ENCODE measurements around the gene CABP2.
"Not testable (repeated sequence)": the region's sequence is repeated elsewhere in the genome, so short reads cannot be mapped to it uniquely, and the experiment has no call there.

CABP2 gene

DNA sequence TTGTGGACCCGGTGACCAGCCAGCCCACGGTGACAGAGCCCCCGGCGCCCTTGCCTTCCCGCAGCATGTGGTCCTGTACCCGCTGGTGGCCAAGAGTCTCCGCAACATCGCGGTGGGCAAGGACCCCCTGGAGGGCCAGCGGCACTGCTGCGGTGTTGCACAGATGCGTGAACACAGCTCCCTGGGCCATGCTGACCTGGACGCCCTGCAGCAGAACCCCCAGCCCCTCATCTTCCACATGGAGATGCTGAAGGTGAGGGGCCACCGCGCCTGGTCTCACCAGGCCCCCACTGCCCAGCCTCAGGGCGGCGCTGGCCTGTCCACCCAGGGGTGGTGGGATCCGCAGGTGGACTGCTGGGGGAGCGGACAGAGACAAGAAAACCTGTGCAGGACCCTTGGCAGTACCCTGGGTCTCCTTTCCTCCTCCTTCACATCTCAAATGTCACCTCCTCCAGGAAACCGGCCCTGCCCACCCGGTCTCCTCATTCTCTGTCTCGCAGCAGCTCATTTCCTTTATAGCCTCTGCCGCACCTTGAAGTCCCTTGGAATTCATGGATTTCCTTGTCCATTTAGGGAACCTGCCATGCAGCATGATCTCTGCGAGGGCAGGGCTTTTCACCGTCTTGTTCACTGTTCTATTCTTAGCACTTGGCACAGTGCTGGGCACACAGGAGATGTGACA lies 33.9 kb downstream of the CABP2 start:
- H3K4me3 ChIP-seq (ENCODE audit: low read length): no peak overlapping the region
- no peak for DNase-seq (ENCODE audit: low read depth)
- TF ChIP-seq, protein P1, sequence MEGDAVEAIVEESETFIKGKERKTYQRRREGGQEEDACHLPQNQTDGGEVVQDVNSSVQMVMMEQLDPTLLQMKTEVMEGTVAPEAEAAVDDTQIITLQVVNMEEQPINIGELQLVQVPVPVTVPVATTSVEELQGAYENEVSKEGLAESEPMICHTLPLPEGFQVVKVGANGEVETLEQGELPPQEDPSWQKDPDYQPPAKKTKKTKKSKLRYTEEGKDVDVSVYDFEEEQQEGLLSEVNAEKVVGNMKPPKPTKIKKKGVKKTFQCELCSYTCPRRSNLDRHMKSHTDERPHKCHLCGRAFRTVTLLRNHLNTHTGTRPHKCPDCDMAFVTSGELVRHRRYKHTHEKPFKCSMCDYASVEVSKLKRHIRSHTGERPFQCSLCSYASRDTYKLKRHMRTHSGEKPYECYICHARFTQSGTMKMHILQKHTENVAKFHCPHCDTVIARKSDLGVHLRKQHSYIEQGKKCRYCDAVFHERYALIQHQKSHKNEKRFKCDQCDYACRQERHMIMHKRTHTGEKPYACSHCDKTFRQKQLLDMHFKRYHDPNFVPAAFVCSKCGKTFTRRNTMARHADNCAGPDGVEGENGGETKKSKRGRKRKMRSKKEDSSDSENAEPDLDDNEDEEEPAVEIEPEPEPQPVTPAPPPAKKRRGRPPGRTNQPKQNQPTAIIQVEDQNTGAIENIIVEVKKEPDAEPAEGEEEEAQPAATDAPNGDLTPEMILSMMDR (IDR thresholded peaks at IDR 0.05; ENCODE audit: insufficient read depth, low read depth, low read length, missing control alignments): no peak

DNA sequence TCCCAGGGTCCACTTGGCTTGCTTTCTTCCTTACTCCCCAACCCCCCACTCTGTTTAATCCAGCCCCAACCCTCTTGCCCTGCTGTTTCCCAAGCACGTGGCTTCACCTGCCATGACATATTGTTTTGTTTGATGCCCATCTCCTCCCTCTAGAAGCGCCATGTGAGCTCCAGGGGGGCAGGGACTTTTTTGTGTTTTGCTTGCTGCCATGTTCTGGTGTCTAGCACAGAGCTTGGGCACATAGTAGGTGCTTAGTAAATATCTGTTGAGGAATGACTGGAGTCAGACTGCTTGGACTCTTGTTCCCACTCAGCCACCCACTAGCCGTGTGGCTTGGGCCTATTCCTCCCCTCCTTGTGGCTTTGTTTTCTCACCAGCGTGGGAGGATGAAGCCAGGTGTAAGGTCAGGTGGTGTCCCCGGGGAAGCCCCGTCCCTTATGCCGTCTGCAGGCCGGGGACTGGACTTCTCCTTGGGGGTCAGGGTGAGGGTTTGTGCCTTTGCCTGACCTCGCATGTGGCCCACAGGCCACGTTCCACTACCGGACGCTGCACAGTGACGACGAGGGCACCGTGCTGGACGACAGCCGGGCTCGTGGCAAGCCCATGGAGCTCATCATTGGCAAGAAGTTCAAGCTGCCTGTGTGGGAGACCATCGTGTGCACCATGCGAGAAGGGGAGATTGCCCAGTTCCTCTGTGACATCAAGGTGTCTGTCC lies 36.6 kb downstream of the CABP2 start:
- no peak overlapping the region for H3K4me3 ChIP-seq (ENCODE audit: low read length)
- no peak for DNase-seq (ENCODE audit: low read depth)
- TF ChIP-seq, protein P1 (IDR thresholded peaks at IDR 0.05; ENCODE audit: insufficient read depth, low read depth, low read length, missing control alignments): no peak

DNA sequence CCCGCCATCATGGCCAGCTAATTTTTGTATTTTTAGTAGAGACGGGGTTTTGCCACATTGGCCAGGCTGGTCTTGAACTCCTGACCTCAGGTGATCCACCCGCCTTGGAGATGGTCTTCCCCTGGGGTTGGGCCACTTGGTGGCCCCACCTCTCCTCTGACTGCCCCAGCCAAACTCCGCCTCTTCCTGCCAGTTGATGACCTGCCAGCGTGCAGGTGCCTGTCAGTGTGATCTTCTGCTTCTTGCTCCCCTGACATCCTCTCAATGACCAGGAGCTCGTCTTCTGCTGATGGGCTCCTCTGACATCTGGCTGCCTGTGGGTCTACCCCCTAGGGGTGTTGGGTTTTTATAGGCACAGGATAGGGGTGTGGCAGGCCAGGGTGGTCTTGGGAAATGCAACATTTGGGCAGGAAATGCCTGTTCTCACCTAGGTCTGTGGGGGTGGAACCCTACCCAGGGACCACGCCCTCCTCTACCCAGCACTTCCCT lies 37.3 kb downstream of the CABP2 start:
- peak; percentile 14 for DNase-seq (ENCODE audit: low read depth)
- not testable (repeated sequence) for H3K4me3 ChIP-seq (ENCODE audit: low read length)

DNA sequence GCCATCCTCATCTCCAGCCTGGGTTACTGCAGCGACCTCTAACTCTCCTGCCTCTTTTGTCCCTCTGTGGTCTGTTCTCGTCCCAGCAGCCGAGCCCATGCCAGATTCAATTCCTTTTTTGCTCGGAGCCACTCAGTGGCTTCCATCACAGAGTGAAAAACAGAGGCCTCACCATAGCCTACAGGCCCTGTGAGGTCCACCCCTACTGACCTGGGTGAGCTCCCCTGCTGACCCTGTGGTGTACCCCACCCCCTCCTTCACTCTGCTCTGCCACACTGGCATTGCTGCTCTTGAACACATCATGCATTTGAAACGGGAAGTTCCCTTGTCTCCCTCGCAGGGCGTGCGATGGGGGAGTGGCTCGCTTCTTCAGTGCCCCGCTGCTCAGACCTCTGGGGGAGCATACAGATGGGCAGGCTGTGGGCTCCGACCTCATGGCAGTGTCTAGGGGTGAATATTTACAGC lies 38.4 kb downstream of the CABP2 start:
- TF ChIP-seq, protein P1 (IDR thresholded peaks at IDR 0.05; ENCODE audit: insufficient read depth, low read depth, low read length, missing control alignments): no peak
- no peak for DNase-seq (ENCODE audit: low read depth)
- no peak overlapping the region for H3K4me3 ChIP-seq (ENCODE audit: low read length)

DNA sequence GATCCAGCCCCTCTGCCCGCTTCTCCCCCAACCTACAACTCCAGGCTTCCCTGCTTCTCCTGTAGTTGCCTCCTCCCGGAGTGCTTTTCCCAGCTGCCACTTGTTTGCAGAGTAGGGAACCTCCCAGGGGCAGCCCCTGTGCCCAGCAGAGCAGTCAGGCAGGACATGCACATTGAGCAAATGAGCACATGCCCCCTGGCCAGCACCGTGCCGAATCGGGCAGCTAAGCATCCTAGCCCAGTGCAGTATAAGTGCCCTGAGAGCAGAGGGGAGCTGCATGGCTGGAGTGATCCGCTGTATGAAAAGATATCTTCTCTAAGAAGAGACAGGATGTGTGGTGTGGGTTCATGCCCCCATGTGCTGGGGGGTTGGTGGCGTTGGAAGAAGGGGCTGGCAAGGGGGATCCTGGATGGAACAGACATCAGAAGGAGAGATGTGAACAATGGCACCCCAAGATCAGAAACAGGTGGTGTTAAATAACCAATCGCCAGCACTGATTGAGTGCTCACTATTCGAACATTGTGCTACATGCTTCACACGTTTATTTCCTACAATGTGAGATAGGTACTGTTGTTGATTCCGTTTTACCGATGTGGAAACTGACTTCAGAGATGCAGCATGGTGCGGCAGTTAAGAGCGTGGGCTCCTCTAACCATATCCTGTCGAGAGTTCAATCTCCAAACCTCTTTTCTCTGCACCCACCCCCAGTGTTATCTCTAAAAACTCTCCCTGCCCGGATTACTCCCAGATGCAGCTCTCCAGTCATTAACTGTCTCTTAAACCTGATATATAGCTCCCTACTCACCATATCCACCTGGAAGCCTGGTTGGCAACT lies 39.2 kb downstream of the CABP2 start:
- TF ChIP-seq, protein P1 (IDR thresholded peaks at IDR 0.05; ENCODE audit: insufficient read depth, low read depth, low read length, missing control alignments): no peak
- DNase-seq (ENCODE audit: low read depth): no peak
- peak overlapping the region; percentile 86 for H3K4me3 ChIP-seq (ENCODE audit: low read length)

DNA sequence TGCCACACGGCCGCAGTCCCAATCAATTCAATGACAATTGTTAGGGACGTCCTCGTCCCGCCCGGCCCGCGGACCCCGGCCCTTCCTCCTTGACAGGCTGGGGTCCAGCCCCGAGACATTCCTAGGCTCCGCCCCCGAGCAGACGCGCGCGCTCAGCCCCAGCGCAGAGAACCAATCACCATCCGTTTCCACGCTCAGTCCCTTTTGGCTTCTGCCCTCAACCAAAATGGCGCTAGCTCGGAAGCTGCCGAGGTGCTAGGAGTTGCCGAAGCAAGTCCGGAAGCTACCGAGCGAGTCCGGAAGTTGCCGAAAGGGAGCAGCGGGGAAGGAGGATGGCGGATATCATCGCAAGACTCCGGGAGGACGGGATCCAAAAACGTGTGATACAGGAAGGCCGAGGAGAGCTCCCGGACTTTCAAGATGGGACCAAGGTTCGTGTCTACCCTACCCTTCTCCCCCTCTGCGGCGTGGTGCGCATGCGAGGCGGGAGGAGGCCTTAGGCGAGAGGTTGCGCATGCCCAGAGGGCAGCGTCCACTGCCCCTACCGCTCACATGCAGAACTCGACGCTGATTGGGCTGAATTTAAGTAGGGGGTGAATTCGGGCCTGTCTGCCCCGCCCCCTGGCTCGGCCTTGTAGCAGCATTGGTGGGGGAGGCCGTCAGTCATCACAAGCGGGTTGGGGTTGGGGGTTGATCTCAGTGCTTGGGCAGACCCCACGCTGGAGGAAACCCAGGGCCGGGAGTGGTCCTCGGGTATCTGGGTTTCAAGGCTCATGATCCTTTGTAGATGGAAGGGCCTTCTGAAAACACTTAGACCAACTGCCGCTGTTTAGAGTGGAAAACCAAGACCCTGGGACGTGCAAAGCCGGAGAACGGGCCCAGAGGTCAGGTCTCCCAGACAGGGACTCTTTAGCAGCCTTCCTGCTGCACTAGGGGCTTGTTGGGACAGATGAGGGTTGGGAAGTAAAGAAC lies 40.1 kb downstream of the CABP2 start, which contains the start of gene AIP:
Gene AIP, plus strand, starts transcription at position 200 of the 972 bp plus-strand sequence. Its CDS starts 133 bp downstream, at position 333.
- peak within 1 kb of the TSS; percentile 86 for H3K4me3 ChIP-seq (ENCODE audit: low read length)
- DNase-seq (ENCODE audit: low read depth): peak; percentile 98
- TF ChIP-seq, protein P1 (IDR thresholded peaks at IDR 0.05; ENCODE audit: insufficient read depth, low read depth, low read length, missing control alignments): no peak

Data from epithelial cell of esophagus (primary cell).